WTC11 (cell line): ENCODE data around the gene CBX1. TPM values are rescaled to one million over a fixed set of nuclear protein-coding genes. Genes with fewer than 3 reads are reported as not detected.
A peak's percentile ranks its signal among the peaks of the same experiment; 100 is the strongest.

Experiments used
- ATAC-seq: fragments of 200-7000 bp; cut with Tn5 transposase; 2 replicates; pipeline ENCODE4 v1.10.0; 2021; ENCODE audit warnings: mild to moderate bottlenecking, moderate library complexity
- CTCF ChIA-PET: fragments of 300-600 bp; sonication (Branson Sonifier 250); formaldehyde crosslinking; loops from one replicate; lab custom pipeline; 2021; ENCODE audit warnings: antibody characterized with exemption; lab: Charles Lee
- POLR2A ChIA-PET: fragments of 350-600 bp; sonication (Branson Sonifier 250); formaldehyde crosslinking; loops from one replicate; lab custom pipeline; 2021; ENCODE audit warnings: antibody characterized with exemption; lab: Charles Lee
- DNase-seq: peaks from one replicate; pipeline ENCODE4 v3.0.0; 2021; ENCODE audit warnings: low spot score
- H3K27ac Mint-ChIP-seq: 2 replicates; pipeline ENCODE4 v1.8.0; 2021; ENCODE audit warnings: mixed read lengths
- H3K27me3 Mint-ChIP-seq: 2 replicates; pipeline ENCODE4 v1.8.0; 2021; ENCODE audit warnings: low read depth, mild to moderate bottlenecking, moderate library complexity, mixed read lengths
- H3K36me3 Mint-ChIP-seq: 2 replicates; pipeline ENCODE4 v1.8.0; 2021; ENCODE audit warnings: mixed read lengths
- H3K4me1 Mint-ChIP-seq: 2 replicates; pipeline ENCODE4 v1.8.0; 2022; ENCODE audit warnings: mixed read lengths
- H3K4me3 Mint-ChIP-seq: 2 replicates; pipeline ENCODE4 v1.8.0; 2021; ENCODE audit warnings: mild to moderate bottlenecking, moderate library complexity, mixed read lengths
- H3K9me3 Mint-ChIP-seq: 2 replicates; pipeline ENCODE4 v1.8.0; 2021; ENCODE audit warnings: mixed read lengths
- CDX4 ChIP-seq: fragments of 250-450 bp; sonication (Bioruptor Pico); IDR thresholded peaks from 2 replicates; pipeline ENCODE4 v1.9.0; 2021; ENCODE audit warnings: moderate library complexity, mild to moderate bottlenecking, inconsistent platforms, borderline replicate concordance
- CTCF ChIP-seq: fragments of 200-600 bp; IDR thresholded peaks from 2 replicates; pipeline ENCODE4 v1.8.0; 2022; ENCODE audit warnings: antibody characterized with exemption
- E2F4 ChIP-seq: sonication (generic); formaldehyde crosslinking; IDR thresholded peaks from 2 replicates; pipeline ENCODE4 v1.8.1; 2022; ENCODE audit warnings: low read depth, mild to moderate bottlenecking, moderate library complexity, missing genetic modification reagents, borderline replicate concordance
- EMX1 ChIP-seq: fragments of 250-450 bp; sonication (Bioruptor Pico); IDR thresholded peaks from 2 replicates; pipeline ENCODE4 v1.8.0; 2021; ENCODE audit warnings: mild to moderate bottlenecking
- ESRRA ChIP-seq: sonication (generic); formaldehyde crosslinking; IDR thresholded peaks from 2 replicates; pipeline ENCODE4 v1.8.1; 2022; ENCODE audit warnings: mild to moderate bottlenecking, missing genetic modification reagents, borderline replicate concordance
- ETV6 ChIP-seq: sonication (generic); formaldehyde crosslinking; IDR thresholded peaks from 2 replicates; pipeline ENCODE4 v1.8.1; 2022; ENCODE audit warnings: mild to moderate bottlenecking, missing genetic modification reagents
- GABPB1 ChIP-seq: sonication (generic); formaldehyde crosslinking; IDR thresholded peaks from 2 replicates; pipeline ENCODE4 v1.8.1; 2023; ENCODE audit warnings: mild to moderate bottlenecking, missing genetic modification reagents
- GRHL2 ChIP-seq: fragments of 250-450 bp; sonication (Bioruptor Pico); IDR thresholded peaks from 2 replicates; pipeline ENCODE4 v1.8.0; 2022; ENCODE audit warnings: mild to moderate bottlenecking, moderate library complexity; ENCODE audit not compliant: insufficient replicate concordance, severe bottlenecking
- JUN ChIP-seq: sonication (generic); formaldehyde crosslinking; IDR thresholded peaks from 2 replicates; pipeline ENCODE4 v1.8.0; 2023; ENCODE audit warnings: mild to moderate bottlenecking, missing genetic modification reagents
- MXD4 ChIP-seq: fragments of 250-450 bp; sonication (Bioruptor Pico); IDR thresholded peaks from 2 replicates; pipeline ENCODE4 v1.8.0; 2021; ENCODE audit warnings: mild to moderate bottlenecking, moderate library complexity, borderline replicate concordance
- PRDM15 ChIP-seq: sonication (generic); formaldehyde crosslinking; IDR thresholded peaks from 2 replicates; pipeline ENCODE4 v1.8.0; 2022; ENCODE audit warnings: missing genetic modification reagents
- PRRX2 ChIP-seq: fragments of 250-450 bp; sonication (Bioruptor Pico); IDR thresholded peaks from 2 replicates; pipeline ENCODE4 v1.8.0; 2021; ENCODE audit warnings: mild to moderate bottlenecking
- SP1 ChIP-seq: sonication (generic); formaldehyde crosslinking; conservative IDR thresholded peaks from 2 replicates; pipeline ENCODE4 v1.8.1; 2022; ENCODE audit warnings: missing genetic modification reagents
- TEAD1 ChIP-seq: sonication (generic); formaldehyde crosslinking; IDR thresholded peaks from 2 replicates; pipeline ENCODE4 v1.8.0; 2022; ENCODE audit warnings: mild to moderate bottlenecking, missing genetic modification reagents
- ZNF121 ChIP-seq: sonication (generic); formaldehyde crosslinking; IDR thresholded peaks from 2 replicates; pipeline ENCODE4 v1.8.0; 2023; ENCODE audit warnings: missing genetic modification reagents
- ZNF512 ChIP-seq: sonication (generic); formaldehyde crosslinking; IDR thresholded peaks from 2 replicates; pipeline ENCODE4 v1.8.1; 2022; ENCODE audit warnings: missing genetic modification reagents, borderline replicate concordance
- total RNA-seq: library from RNA; stranded (reverse); gene quantifications from 3 replicates; pipeline ENCODE4 v1.2.3, GENCODE V29; 2021
- TF ChIP-seq, protein P1 (sequence below): fragments of 250-450 bp; sonication (Bioruptor Pico); IDR thresholded peaks from 2 replicates; pipeline ENCODE4 v1.9.0; 2021; ENCODE audit warnings: mild to moderate bottlenecking
- TF ChIP-seq, protein P2 (sequence below): sonication (generic); formaldehyde crosslinking; IDR thresholded peaks from 2 replicates; pipeline ENCODE4 v1.8.1; 2022; ENCODE audit warnings: mild to moderate bottlenecking, missing genetic modification reagents, moderate library complexity, borderline replicate concordance

CBX1 gene
- total RNA-seq, 1 experiment from 2014 or later = 162 TPM

GRCh38 chr17:48067245-48067644 lies 34.0 kb downstream of the CBX1 start:
- DNase-seq = no peak
- H3K9me3 Mint-ChIP-seq = no peaks in the 10 kb centered on the region
- peaks cover 50% of the 10 kb centered on the region for H3K36me3 Mint-ChIP-seq
- no peak for ATAC-seq
- no peaks in the 10 kb centered on the region for H3K27me3 Mint-ChIP-seq
- H3K4me3 Mint-ChIP-seq = no peak overlapping the region
- ChIA-PET POLR2A (interaction anchor here (0.5 to 4.6 kb wide), 3 partner anchors 9 to 22 kb away, joined by 3 to 32 read pairs (median 5); no protein-coding TSS in a partner anchor), CTCF (interaction anchor here (0.6 to 6.6 kb wide), 11 partner anchors 12 to 224 kb away, joined by 3 to 66 read pairs (median 5); partner anchors contain the start of gene NFE2L1)
- H3K4me1 Mint-ChIP-seq = peaks cover 6% of the 10 kb centered on the region
- H3K27ac Mint-ChIP-seq = no peak overlapping the region
- peak; percentile 66; the same call in 1 of the 2 replicates for TF ChIP-seq ZNF121 (CRISPR knock-in tag)
- no peak for TF ChIP-seq ETV6 (CRISPR knock-in tag)
- TF ChIP-seq, all 79 proteins: peak for 1

GRCh38 chr17:48066656-48067055 lies 34.6 kb downstream of the CBX1 start:
- Mint-ChIP-seq H3K9me3 (no peaks in the 10 kb centered on the region), H3K4me1 (peaks cover 6% of the 10 kb centered on the region), H3K36me3 (peaks cover 52% of the 10 kb centered on the region), H3K4me3 (no peak overlapping the region), H3K27me3 (no peaks in the 10 kb centered on the region), H3K27ac (peak overlapping the region; percentile 64)
- CTCF ChIA-PET = interaction anchor here (0.6 to 6.6 kb wide), 8 partner anchors 12 to 69 kb away, joined by 3 to 66 read pairs (median 4); partner anchors contain the start of gene NFE2L1
- POLR2A ChIA-PET = interaction anchor here (1.2 to 4.6 kb wide), 2 partner anchors 8 to 12 kb away, joined by 3 to 32 read pairs; no protein-coding TSS in a partner anchor
- TF ChIP-seq, protein P1, sequence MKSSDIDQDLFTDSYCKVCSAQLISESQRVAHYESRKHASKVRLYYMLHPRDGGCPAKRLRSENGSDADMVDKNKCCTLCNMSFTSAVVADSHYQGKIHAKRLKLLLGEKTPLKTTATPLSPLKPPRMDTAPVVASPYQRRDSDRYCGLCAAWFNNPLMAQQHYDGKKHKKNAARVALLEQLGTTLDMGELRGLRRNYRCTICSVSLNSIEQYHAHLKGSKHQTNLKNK (CRISPR knock-in tag) = no peak
- TF ChIP-seq E2F4 (CRISPR knock-in tag) (no peak), GRHL2 (CRISPR knock-in tag) (no peak), CTCF (no peak), CDX4 (CRISPR knock-in tag) (no peak), SP1 (CRISPR knock-in tag) (no peak), ESRRA (CRISPR knock-in tag) (no peak), MXD4 (CRISPR knock-in tag) (no peak), ZNF512 (CRISPR knock-in tag) (no peak), TEAD1 (no peak), PRRX2 (CRISPR knock-in tag) (no peak), PRDM15 (CRISPR knock-in tag) (no peak), GABPB1 (CRISPR knock-in tag) (no peak), JUN (CRISPR knock-in tag) (no peak), EMX1 (CRISPR knock-in tag) (no peak)
- TF ChIP-seq, protein P2, sequence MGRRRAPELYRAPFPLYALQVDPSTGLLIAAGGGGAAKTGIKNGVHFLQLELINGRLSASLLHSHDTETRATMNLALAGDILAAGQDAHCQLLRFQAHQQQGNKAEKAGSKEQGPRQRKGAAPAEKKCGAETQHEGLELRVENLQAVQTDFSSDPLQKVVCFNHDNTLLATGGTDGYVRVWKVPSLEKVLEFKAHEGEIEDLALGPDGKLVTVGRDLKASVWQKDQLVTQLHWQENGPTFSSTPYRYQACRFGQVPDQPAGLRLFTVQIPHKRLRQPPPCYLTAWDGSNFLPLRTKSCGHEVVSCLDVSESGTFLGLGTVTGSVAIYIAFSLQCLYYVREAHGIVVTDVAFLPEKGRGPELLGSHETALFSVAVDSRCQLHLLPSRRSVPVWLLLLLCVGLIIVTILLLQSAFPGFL = no peak
- ATAC-seq (no peak; the same call in 1 of the 2 replicates), DNase-seq (no peak)
